ENCODE results near the gene CCDC91.

GRCh38 chr12:28226705-28227104, 36.4 kb downstream of the CCDC91 start:
- no peak for TF ChIP-seq ZNF785 (tag by site-specific recombination; IDR thresholded peaks at IDR 0.05)
- TF ChIP-seq HOXA7 (CRISPR knock-in tag; IDR thresholded peaks at IDR 0.05; ENCODE audit: borderline replicate concordance): no peak
- no peak for TF ChIP-seq MYNN (tag by site-specific recombination; IDR thresholded peaks at IDR 0.05; ENCODE audit: borderline replicate concordance)
- TF ChIP-seq, protein P1, sequence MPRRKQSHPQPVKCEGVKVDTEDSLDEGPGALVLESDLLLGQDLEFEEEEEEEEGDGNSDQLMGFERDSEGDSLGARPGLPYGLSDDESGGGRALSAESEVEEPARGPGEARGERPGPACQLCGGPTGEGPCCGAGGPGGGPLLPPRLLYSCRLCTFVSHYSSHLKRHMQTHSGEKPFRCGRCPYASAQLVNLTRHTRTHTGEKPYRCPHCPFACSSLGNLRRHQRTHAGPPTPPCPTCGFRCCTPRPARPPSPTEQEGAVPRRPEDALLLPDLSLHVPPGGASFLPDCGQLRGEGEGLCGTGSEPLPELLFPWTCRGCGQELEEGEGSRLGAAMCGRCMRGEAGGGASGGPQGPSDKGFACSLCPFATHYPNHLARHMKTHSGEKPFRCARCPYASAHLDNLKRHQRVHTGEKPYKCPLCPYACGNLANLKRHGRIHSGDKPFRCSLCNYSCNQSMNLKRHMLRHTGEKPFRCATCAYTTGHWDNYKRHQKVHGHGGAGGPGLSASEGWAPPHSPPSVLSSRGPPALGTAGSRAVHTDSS (tag by site-specific recombination; IDR thresholded peaks at IDR 0.05): no peak
- no peak for TF ChIP-seq ZNF274 (IDR thresholded peaks at IDR 0.05; ENCODE audit: low read length)
- TF ChIP-seq ZNF274 (tag by site-specific recombination; IDR thresholded peaks at IDR 0.05; ENCODE audit: borderline replicate concordance): no peak
- TF ChIP-seq ZNF266 (tag by site-specific recombination; IDR thresholded peaks at IDR 0.05; ENCODE audit: low read depth): no peak
- no peak for TF ChIP-seq ZBTB17 (tag by site-specific recombination; IDR thresholded peaks at IDR 0.05)
- no peak for TF ChIP-seq ZNF248 (tag by site-specific recombination; IDR thresholded peaks at IDR 0.05)

Measured in HEK293 (cell line).